Activated CD8-positive, alpha-beta memory T cell treated with anti-CD3 and anti-CD28 coated beads, Interleukin-2, amount 10 ng/mL, durations not matched to agents 7 days and 5 days (primary cell): Measurements from ENCODE around the gene FGFR3. TPM values are rescaled to one million over a fixed set of nuclear protein-coding genes. Genes with fewer than 3 reads are reported as not detected.

Experiments used
- ATAC-seq: fragments of 150-1000 bp; cut with Tn5 transposase; one replicate; pipeline ENCODE4 v1.10.0; 2021; ENCODE audit warnings: moderate library complexity
- CTCF ChIA-PET: fragments of 350-600 bp; sonication (Branson Sonifier 250); formaldehyde crosslinking; loops from one replicate; lab custom pipeline; 2021; ENCODE audit warnings: antibody characterized with exemption; lab: Charles Lee
- DNase-seq: peaks from one replicate; pipeline ENCODE4 v3.0.0-alpha.2; 2020
- H3K27ac Mint-ChIP-seq: one replicate; pipeline ENCODE4 v1.8.0; 2021; ENCODE audit warnings: mild to moderate bottlenecking, mixed read lengths
- H3K27me3 Mint-ChIP-seq: one replicate; pipeline ENCODE4 v1.8.0; 2021; ENCODE audit warnings: mixed read lengths
- H3K36me3 Mint-ChIP-seq: one replicate; pipeline ENCODE4 v1.8.0; 2021; ENCODE audit warnings: mild to moderate bottlenecking, mixed read lengths
- H3K4me1 Mint-ChIP-seq: one replicate; pipeline ENCODE4 v1.8.0; 2021; ENCODE audit warnings: mixed read lengths
- H3K4me3 Mint-ChIP-seq: one replicate; pipeline ENCODE4 v1.8.0; 2021; ENCODE audit warnings: mild to moderate bottlenecking, moderate library complexity, mixed read lengths
- H3K9me3 Mint-ChIP-seq: one replicate; pipeline ENCODE4 v1.8.0; 2022; ENCODE audit warnings: low read depth, mixed read lengths
- total RNA-seq, 2 experiments: library from RNA; stranded (reverse); gene quantifications; one replicate each; pipeline ENCODE4 v1.2.3, GENCODE V29; 2021

The FGFR3 gene
- total RNA-seq, 2 experiments from 2014 or later = 0.15 to 0.21 TPM

GRCh38 chr4:1798580-1799386, 5.7 kb downstream of the FGFR3 start:
- DNase-seq = no peak
- CTCF ChIA-PET = interaction anchor here (1.4 kb wide), 1 partner anchor 51 kb away, joined by 3 read pairs; no protein-coding TSS in a partner anchor
- H3K9me3 Mint-ChIP-seq = no peaks in the 10 kb centered on the region
- no peak overlapping the region for H3K27ac Mint-ChIP-seq
- ATAC-seq = no peak
- peaks cover 15% of the 10 kb centered on the region for H3K27me3 Mint-ChIP-seq
- no peak overlapping the region for H3K4me3 Mint-ChIP-seq
- no peaks in the 10 kb centered on the region for H3K36me3 Mint-ChIP-seq
- peaks cover 2% of the 10 kb centered on the region for H3K4me1 Mint-ChIP-seq

GRCh38 chr4:1799387-1800375, 6.6 kb downstream of the FGFR3 start:
- peaks cover 15% of the 10 kb centered on the region for H3K27me3 Mint-ChIP-seq
- H3K36me3 Mint-ChIP-seq = no peaks in the 10 kb centered on the region
- ATAC-seq (no peak), DNase-seq (no peak)
- H3K4me1 Mint-ChIP-seq = peaks cover 2% of the 10 kb centered on the region
- H3K9me3 Mint-ChIP-seq = no peaks in the 10 kb centered on the region
- CTCF ChIA-PET = interaction anchor here (1.4 kb wide), 1 partner anchor 51 kb away, joined by 3 read pairs; no protein-coding TSS in a partner anchor
- no peak overlapping the region for H3K4me3 Mint-ChIP-seq
- H3K27ac Mint-ChIP-seq = no peak overlapping the region

DNA sequence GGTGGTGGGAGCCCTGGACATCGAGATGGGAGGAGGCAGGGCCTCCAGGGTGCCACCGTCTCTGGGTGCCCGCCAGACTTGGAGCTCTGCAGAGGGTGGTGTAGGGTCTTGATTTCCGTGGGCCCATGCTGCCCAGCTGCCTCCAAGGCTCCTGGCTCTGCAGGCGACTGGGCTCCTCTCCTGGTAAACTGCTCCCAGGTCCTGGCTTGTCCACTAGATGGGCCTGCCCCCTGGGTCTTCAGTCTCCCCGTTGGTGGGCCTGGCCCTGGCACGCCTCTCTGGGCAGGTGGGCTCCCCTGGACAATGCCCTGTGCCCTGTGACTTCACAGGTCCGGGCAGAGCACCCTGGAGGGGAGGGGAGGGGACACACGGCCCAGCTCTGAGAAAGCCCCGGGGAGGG, 7.7 kb downstream of the FGFR3 start:
- DNase-seq (no peak), ATAC-seq (no peak)
- Mint-ChIP-seq H3K4me1 (no peaks in the 10 kb centered on the region), H3K27ac (no peak overlapping the region), H3K36me3 (no peaks in the 10 kb centered on the region), H3K9me3 (no peaks in the 10 kb centered on the region), H3K27me3 (peaks cover 11% of the 10 kb centered on the region), H3K4me3 (no peak overlapping the region)
- CTCF ChIA-PET = no interaction called here

GRCh38 chr4:1801286-1801958, 8.3 kb downstream of the FGFR3 start:
- CTCF ChIA-PET = interaction anchor here (0.9 kb wide), 1 partner anchor 53 kb away, joined by 3 read pairs; no protein-coding TSS in a partner anchor
- peaks cover 5% of the 10 kb centered on the region for H3K27me3 Mint-ChIP-seq
- H3K36me3 Mint-ChIP-seq = no peaks in the 10 kb centered on the region

DNA sequence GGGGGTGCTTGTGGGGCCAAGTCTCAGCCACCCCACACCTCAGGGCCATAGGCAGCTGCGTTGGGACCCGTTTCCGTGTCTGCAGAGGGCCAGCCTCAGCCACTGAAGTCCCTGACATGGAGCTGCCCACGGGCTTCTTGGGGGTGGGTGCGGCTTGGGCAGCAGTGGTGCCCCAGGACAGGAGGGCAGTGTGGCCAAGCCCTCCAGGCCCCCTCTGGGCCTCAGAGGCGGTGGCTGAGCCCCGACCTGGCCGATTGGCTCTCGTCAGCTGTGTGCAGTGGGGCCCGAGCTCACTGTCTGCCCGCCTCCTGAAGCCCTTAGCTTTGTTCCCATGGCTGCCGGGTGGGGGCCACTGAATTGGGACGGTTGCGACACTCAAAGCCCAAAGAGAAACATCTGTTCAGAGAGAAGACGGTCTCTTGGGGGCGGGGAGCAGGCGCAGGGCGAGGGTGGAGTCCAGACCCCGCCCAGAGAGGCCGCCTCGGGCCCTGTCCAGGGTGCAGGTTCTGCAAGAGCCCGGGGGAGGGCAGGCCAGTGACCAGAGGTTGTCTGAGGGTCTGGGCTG, 9.1 kb downstream of the FGFR3 start:
- H3K9me3 Mint-ChIP-seq = no peaks in the 10 kb centered on the region
- no peak overlapping the region for H3K4me3 Mint-ChIP-seq
- no peaks in the 10 kb centered on the region for H3K27me3 Mint-ChIP-seq
- CTCF ChIA-PET = no interaction called here
- DNase-seq = no peak
- no peaks in the 10 kb centered on the region for H3K36me3 Mint-ChIP-seq
- no peak overlapping the region for H3K27ac Mint-ChIP-seq
- ATAC-seq = no peak
- H3K4me1 Mint-ChIP-seq = no peaks in the 10 kb centered on the region

More at GRCh38 chr4:1801286-1801958, 8.3 kb downstream of the FGFR3 start:
- DNase-seq = no peak
- H3K9me3 Mint-ChIP-seq = no peaks in the 10 kb centered on the region
- H3K4me3 Mint-ChIP-seq = no peak overlapping the region
- H3K4me1 Mint-ChIP-seq = no peaks in the 10 kb centered on the region
- H3K27ac Mint-ChIP-seq = no peak overlapping the region
- ATAC-seq = no peak

- CTCF ChIA-PET = no interaction called here
- Mint-ChIP-seq H3K27me3 (no peaks in the 10 kb centered on the region), H3K36me3 (no peaks in the 10 kb centered on the region), H3K9me3 (no peaks in the 10 kb centered on the region), H3K27ac (no peak overlapping the region), H3K4me1 (no peaks in the 10 kb centered on the region), H3K4me3 (no peak overlapping the region)
- DNase-seq (no peak), ATAC-seq (no peak)
Measured at GRCh38 chr4:1802720-1803522, 9.8 kb downstream of the FGFR3 start.

DNA sequence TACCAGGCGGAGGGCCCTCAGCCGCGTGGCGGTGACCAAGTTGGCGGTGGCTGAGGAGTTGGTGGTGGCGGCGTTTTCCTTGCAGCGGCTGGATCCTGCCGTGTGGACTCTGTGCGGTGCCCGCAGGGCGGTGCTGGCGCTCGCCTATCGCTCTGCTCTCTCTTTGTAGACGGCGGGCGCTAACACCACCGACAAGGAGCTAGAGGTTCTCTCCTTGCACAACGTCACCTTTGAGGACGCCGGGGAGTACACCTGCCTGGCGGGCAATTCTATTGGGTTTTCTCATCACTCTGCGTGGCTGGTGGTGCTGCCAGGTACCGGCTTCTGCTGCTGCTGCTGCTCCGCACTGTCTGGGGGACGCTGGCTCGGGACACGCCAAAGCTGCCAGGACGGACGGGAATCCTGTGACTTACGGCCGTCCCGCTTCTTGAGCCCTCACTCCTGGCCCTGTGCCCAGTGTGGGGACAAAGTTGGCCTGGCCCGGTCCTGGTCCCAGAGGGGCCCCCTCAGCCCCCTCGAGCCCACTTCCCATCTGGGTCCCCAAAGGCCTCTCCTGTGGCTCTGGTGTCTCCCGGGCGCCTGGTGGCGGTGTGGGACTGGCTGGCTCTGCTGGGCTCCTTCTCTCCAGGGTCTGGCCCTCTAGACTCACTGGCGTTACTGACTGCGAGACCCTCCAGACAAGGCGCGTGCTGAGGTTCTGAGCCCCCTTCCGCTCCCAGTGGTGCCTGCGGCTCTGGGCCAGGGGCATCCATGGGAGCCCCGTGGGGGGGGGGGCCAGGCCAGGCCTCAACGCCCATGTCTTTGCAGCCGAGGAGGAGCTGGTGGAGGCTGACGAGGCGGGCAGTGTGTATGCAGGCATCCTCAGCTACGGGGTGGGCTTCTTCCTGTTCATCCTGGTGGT, 10.7 kb downstream of the FGFR3 start:
- CTCF ChIA-PET = no interaction called here
- Mint-ChIP-seq H3K27me3 (no peaks in the 10 kb centered on the region), H3K36me3 (no peaks in the 10 kb centered on the region), H3K27ac (no peak overlapping the region), H3K4me1 (no peaks in the 10 kb centered on the region), H3K9me3 (no peaks in the 10 kb centered on the region), H3K4me3 (no peak overlapping the region)
- ATAC-seq = no peak
- no peak for DNase-seq

DNA sequence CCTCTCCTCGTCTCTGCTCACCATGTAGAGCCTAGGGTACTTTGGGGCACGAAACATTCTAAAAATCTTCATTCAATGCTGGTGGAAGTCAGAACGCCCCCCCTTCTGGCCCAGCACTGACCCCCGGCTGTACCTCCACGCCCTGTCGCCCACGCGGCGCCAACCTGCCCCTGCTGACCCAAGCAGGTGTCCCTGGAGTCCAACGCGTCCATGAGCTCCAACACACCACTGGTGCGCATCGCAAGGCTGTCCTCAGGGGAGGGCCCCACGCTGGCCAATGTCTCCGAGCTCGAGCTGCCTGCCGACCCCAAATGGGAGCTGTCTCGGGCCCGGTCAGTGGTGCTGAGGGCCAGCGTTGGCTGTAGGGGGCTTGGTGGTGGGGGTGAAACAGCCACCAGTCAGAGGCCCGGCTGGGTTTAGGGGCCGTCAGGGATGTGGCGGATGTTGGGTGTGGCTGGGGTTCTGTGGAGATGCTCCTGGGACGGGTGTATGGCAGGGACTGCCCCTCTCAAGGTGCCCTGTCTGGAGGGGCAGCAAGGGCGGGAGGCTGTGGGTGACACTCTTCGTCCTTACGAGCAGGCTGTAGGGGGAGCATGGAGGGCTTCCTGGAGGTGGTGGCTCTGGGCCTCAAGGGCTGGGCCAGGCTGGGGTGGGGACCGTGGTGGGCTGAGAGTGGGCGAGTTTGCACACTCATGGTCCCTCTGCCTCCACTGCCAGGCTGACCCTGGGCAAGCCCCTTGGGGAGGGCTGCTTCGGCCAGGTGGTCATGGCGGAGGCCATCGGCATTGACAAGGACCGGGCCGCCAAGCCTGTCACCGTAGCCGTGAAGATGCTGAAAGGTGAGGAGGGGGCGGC, 11.8 kb downstream of the FGFR3 start:
- Mint-ChIP-seq H3K4me3 (no peak overlapping the region), H3K27ac (no peak overlapping the region), H3K9me3 (no peaks in the 10 kb centered on the region), H3K4me1 (no peaks in the 10 kb centered on the region), H3K36me3 (no peaks in the 10 kb centered on the region), H3K27me3 (no peaks in the 10 kb centered on the region)
- CTCF ChIA-PET = no interaction called here
- DNase-seq (no peak), ATAC-seq (no peak)

DNA sequence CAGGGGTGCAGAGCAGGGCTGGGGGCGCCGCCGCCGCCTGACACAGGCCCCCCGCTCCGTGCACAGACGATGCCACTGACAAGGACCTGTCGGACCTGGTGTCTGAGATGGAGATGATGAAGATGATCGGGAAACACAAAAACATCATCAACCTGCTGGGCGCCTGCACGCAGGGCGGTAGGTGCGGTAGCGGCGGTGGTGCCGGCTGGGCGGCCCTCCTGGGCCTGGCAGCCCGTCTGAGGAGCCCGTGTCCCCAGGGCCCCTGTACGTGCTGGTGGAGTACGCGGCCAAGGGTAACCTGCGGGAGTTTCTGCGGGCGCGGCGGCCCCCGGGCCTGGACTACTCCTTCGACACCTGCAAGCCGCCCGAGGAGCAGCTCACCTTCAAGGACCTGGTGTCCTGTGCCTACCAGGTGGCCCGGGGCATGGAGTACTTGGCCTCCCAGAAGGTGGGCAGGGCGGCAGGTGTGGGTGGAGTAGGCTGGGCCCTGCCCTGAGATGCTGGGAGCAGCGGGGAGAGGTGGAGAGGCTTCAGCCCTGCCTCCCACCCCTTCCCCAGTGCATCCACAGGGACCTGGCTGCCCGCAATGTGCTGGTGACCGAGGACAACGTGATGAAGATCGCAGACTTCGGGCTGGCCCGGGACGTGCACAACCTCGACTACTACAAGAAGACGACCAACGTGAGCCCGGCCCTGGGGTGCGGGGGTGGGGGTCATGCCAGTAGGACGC, 12.6 kb downstream of the FGFR3 start:
- DNase-seq (no peak), ATAC-seq (no peak)
- Mint-ChIP-seq H3K27ac (no peak overlapping the region), H3K4me1 (no peaks in the 10 kb centered on the region), H3K9me3 (no peaks in the 10 kb centered on the region), H3K36me3 (no peaks in the 10 kb centered on the region), H3K4me3 (no peak overlapping the region), H3K27me3 (no peaks in the 10 kb centered on the region)
- CTCF ChIA-PET = no interaction called here

GRCh38 chr4:1806223-1806564, 13.1 kb downstream of the FGFR3 start:
- H3K36me3 Mint-ChIP-seq = no peaks in the 10 kb centered on the region
- no peak overlapping the region for H3K4me3 Mint-ChIP-seq
- H3K27me3 Mint-ChIP-seq = no peaks in the 10 kb centered on the region
- H3K27ac Mint-ChIP-seq = no peak overlapping the region
- CTCF ChIA-PET = no interaction called here
- no peaks in the 10 kb centered on the region for H3K9me3 Mint-ChIP-seq
- ATAC-seq (no peak), DNase-seq (no peak)
- H3K4me1 Mint-ChIP-seq = no peaks in the 10 kb centered on the region
